Measurements from ENCODE around the gene ABCC11.
A peak's percentile ranks its signal among the peaks of the same experiment; 100 is the strongest.
"Not testable (repeated sequence)": the region's sequence is repeated elsewhere in the genome, so short reads cannot be mapped to it uniquely, and the experiment has no call there.

ABCC11 gene

GRCh38 chr16:48246066-48246465 lies 1.3 kb downstream of the ABCC11 start:
- DNase-seq, result no peak

GRCh38 chr16:48244863-48245195 lies 2.5 kb downstream of the ABCC11 start:
- DNase-seq, result no peak

GRCh38 chr16:48244080-48244862 lies 3.1 kb downstream of the ABCC11 start, which contains the start of gene LONP2:
LONP2 (plus strand) TSS chr16:48244300; CDS start chr16:48244389, 89 bp downstream.
- peak; percentile 91 for DNase-seq

GRCh38 chr16:48240147-48240546 lies 7.2 kb downstream of the ABCC11 start:
- not testable (repeated sequence) for DNase-seq

GRCh38 chr16:48236286-48236685 lies 11.1 kb downstream of the ABCC11 start:
- no peak for DNase-seq

- DNase-seq, result no peak
Measured at GRCh38 chr16:48235556-48236136, 11.7 kb downstream of the ABCC11 start.

GRCh38 chr16:48235058-48235555 lies 12.2 kb downstream of the ABCC11 start:
- DNase-seq, result no peak

- DNase-seq, result no peak
Measured at GRCh38 chr16:48234630-48235029, 12.7 kb downstream of the ABCC11 start.

GRCh38 chr16:48232493-48233040 lies 14.8 kb downstream of the ABCC11 start:
- DNase-seq, result no peak

GRCh38 chr16:48231727-48232492 lies 15.4 kb downstream of the ABCC11 start:
- peak; percentile 11 for DNase-seq

- no peak for DNase-seq
Measured at GRCh38 chr16:48225456-48225855, 21.9 kb downstream of the ABCC11 start.

GRCh38 chr16:48223490-48223889 lies 23.8 kb downstream of the ABCC11 start:
- DNase-seq, result no peak

- DNase-seq, result no peak
Measured at GRCh38 chr16:48220891-48221290, 26.4 kb downstream of the ABCC11 start.

GRCh38 chr16:48218473-48218872 lies 28.9 kb downstream of the ABCC11 start:
- DNase-seq, result no peak

GRCh38 chr16:48217708-48218107 lies 29.6 kb downstream of the ABCC11 start:
- DNase-seq, result no peak

GRCh38 chr16:48215738-48216137 lies 31.6 kb downstream of the ABCC11 start:
- DNase-seq, result no peak

GRCh38 chr16:48212033-48212432 lies 35.3 kb downstream of the ABCC11 start:
- no peak for DNase-seq

GRCh38 chr16:48210747-48211146 lies 36.6 kb downstream of the ABCC11 start:
- DNase-seq, result no peak

- DNase-seq, result no peak
Measured at GRCh38 chr16:48206594-48207242, 40.6 kb downstream of the ABCC11 start.

GRCh38 chr16:48204825-48205151 lies 42.6 kb downstream of the ABCC11 start:
- DNase-seq, result no peak

- DNase-seq, result no peak
Measured at GRCh38 chr16:48203974-48204824, 43.1 kb downstream of the ABCC11 start.
